ENCODE results near the gene VGLL2.
"Not testable (repeated sequence)": the region's sequence is repeated elsewhere in the genome, so short reads cannot be mapped to it uniquely, and the experiment has no call there.

DNA sequence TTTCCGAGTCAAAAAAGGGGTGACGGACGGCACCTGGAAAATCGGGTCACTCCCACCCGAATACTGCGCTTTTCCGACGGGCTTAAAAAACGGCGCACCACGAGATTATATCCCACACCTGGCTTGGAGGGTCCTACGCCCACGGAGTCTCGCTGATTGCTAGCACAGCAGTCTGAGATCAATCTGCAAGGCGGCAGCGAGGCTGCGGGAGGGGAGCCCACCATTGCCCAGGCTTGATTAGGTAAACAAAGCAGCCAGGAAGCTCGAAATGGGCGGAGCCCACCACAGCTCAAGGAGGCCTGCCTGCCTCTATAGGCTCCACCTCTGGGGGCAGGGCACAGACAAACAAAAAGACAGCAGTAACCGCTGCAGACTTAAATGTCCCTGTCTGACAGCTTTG is 20.4 kb upstream of the VGLL2 start:
- TF ChIP-seq, protein P1, sequence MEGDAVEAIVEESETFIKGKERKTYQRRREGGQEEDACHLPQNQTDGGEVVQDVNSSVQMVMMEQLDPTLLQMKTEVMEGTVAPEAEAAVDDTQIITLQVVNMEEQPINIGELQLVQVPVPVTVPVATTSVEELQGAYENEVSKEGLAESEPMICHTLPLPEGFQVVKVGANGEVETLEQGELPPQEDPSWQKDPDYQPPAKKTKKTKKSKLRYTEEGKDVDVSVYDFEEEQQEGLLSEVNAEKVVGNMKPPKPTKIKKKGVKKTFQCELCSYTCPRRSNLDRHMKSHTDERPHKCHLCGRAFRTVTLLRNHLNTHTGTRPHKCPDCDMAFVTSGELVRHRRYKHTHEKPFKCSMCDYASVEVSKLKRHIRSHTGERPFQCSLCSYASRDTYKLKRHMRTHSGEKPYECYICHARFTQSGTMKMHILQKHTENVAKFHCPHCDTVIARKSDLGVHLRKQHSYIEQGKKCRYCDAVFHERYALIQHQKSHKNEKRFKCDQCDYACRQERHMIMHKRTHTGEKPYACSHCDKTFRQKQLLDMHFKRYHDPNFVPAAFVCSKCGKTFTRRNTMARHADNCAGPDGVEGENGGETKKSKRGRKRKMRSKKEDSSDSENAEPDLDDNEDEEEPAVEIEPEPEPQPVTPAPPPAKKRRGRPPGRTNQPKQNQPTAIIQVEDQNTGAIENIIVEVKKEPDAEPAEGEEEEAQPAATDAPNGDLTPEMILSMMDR (IDR thresholded peaks at IDR 0.05), result not testable (repeated sequence)
- not testable (repeated sequence) for TF ChIP-seq POLR2AphosphoS5 (IDR thresholded peaks at IDR 0.05); POLR2A (IDR thresholded peaks at IDR 0.05; ENCODE audit: low read depth); EP300 (IDR thresholded peaks at IDR 0.05)
